IPS-NIHi11 (cell line): ENCODE data around the gene MRPL10.
"Not testable (repeated sequence)": the region's sequence is repeated elsewhere in the genome, so short reads cannot be mapped to it uniquely, and the experiment has no call there.

Experiments
- DNase-seq: peaks from one replicate; pipeline ENCODE4 v3.0.0; 2012; ENCODE audit warnings: mixed read lengths, low spot score

The MRPL10 gene

GRCh38 chr17:47789611-47790561 is 41.5 kb downstream of the MRPL10 start:
- DNase-seq = peak; percentile 85

- peak; percentile 82 for DNase-seq
Measured at GRCh38 chr17:47785538-47786123, 45.7 kb downstream of the MRPL10 start.

GRCh38 chr17:47781397-47781796 is 49.9 kb downstream of the MRPL10 start:
- no peak for DNase-seq

GRCh38 chr17:47778184-47778635 is 53.1 kb downstream of the MRPL10 start:
- no peak for DNase-seq

- DNase-seq = peak; percentile 68
Measured at GRCh38 chr17:47776330-47777197, 54.8 kb downstream of the MRPL10 start.

GRCh38 chr17:47774987-47775580 is 56.3 kb downstream of the MRPL10 start:
- DNase-seq = no peak

GRCh38 chr17:47774331-47774730 is 57.0 kb downstream of the MRPL10 start:
- DNase-seq = no peak

GRCh38 chr17:47773649-47774048 is 57.7 kb downstream of the MRPL10 start:
- not testable (repeated sequence) for DNase-seq
